ENCODE measurements around the gene RNF144A.

RNF144A gene

DNA sequence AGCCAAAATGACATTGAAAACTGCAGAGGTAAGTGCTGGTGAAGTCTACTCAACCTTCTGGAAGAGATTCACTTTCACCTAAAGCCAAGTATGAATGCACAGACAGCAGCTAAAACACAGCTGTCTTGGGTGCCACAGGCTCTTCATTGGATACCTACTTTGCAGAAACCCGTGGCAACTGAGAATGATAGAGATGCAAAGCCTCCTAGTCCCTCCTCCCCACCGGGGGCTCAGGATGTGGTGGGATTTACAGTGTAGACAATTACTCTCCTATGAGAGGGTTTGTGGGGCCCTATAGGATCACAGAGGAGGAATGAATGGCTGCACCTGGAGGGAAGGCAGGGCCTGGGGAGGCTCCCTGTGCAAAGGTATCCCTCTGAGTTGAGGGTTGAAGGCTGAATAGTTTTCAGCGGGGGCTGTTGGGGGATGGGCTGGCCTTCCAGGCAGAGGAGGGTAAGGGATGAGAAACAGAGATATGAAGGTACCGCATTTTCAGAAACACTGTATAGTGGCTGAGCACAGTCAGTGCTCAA is 131.6 kb downstream of the RNF144A start:
- no peak for DNase-seq

DNA sequence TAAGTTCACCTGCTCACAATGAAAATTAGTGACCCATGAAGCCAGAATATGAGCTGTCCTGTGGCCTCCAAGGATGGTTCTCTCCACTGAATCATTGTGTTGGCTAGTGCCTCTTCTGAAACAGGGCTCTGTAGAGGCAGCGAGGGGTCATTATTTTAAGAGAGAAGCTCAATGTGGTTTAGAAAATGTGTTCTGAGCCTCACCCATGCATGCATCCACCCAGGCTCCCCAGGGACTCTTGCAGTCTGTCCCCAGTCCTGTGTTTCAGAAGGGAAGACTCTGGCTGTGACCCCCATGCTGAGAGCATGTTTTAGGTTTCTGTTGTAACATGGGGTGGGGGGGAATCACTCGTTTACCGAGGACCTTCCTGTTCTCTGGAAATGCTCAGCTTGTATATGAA is 135.2 kb downstream of the RNF144A start:
- no peak for DNase-seq

DNA sequence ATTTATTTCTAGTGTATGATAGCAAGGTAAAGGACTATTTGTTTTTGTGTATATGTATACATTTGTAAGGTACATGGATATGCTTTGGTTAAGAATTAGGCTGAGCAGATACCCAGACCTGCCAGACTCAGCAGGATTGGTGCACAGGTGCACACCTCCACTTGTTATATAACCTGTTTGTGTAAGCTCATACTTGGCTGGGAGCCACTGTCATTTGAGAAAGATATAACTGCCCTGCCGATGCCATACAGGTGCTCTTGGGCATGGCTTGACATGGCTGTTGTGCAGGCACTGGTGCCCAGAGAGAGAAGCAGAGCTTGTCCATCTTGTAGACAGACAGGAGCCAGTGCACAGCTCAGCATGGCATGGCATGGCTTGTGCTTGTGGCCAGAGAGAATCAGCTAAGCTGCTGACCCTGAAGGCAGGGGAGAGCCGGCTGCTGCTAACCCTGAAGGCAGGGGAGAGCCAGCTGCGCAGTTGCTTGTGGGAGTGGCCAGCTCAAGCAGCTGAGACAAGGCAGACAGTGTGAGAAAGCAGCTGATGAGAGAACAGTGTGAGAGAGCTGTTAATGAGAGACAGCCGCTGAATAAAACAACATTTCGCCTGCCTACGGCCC is 136.5 kb downstream of the RNF144A start:
- DNase-seq: no peak

DNA sequence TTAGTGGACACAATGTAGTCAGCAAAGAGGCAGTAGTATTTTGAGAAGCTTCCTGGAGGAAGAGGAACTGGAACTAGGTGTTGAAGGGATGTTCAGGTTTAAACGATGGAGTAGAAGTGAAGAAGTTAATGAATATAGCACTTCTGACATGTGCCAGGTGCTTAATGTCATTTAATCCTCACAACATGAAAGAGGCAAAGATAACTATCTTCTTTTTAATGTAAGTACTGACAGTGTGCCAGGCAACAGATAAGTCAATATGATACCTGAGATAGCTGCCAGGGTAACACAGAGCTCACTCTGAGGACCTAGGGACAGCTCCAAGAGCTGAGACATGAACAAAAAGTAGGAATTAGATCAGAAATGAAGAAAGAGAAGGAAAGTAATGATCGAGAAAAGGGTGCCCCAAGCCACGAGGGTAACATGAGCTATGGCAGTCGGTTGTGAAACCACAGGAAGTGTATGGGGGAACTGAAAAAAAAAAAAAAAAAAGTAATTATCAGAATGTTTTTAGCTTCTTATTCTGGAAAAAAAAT is 140.7 kb downstream of the RNF144A start:
- DNase-seq: no peak

DNA sequence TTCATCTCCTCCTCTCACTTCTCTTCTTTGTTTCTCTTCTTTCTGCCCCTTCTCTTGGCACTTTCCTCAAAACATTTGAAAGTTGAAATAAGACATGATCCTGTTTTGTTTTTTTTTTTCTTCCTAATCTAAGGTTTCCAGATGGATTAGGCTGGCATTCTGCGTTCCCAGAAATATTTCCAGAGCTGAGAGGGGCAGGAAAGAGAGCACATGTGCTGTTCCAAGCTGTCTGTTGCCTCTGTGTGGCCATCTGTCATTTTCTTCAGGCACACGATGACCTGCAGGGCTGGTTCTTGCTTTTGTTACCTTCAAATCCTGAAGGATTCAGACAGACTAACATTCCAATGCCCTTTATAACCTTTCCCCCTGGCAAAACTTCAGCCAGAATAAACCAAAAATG is 142.9 kb downstream of the RNF144A start:
- peak in 1 of 2 experiments; percentile 6 for DNase-seq

DNA sequence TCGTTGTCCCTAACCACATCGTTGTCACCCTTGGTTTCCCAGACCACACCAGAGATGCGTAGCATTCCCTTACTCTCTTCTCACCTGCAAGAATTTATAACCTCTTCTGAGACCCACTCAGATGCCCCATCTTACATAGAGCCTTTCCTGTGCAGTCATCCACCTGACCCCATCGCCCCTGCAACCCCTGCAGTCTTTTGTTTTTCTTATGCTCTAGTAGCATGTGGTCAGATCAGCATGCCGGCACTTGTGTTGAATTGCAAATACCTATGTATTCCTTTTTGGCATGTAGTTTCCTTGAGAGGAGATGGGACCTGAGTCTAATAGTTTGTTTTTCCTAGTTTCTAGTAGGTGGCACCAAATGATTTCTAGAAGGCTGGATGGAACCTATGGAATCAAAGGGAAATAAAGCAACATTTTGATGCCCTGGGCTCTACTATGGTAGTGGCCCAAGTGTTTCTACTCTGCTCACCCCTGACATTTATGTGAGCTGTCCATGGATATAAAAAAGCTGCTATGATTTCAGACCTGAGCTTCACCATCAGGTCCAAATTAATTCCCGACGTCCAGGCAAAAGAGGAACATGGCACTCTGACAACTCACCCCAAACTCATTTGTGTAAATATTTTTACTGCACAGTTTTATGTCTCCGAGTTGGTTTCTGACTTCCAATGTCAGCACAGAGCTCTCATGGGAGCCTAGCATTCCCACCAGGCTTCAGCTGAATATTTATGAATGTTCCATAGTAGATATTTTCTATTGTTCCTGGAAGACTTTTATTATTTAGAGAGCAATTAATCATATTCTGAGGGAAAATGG is 143.6 kb downstream of the RNF144A start:
- no peak for DNase-seq

DNA sequence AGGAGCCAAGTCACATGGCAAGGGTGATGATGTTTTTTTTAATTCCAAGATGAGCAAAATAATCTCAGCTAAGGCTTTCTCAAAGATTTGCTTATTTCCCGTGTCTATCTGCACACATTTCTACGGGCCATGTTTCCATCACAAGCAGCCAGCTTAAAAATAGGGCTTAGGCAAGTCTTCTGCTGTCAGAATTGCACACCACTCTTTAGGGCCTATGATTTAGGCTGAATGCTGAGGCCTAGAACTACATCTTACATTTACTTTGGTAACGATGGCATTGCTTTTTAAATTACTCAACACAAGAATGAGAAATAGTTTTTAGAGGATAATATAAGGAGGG is 144.2 kb downstream of the RNF144A start:
- no peak for DNase-seq

DNA sequence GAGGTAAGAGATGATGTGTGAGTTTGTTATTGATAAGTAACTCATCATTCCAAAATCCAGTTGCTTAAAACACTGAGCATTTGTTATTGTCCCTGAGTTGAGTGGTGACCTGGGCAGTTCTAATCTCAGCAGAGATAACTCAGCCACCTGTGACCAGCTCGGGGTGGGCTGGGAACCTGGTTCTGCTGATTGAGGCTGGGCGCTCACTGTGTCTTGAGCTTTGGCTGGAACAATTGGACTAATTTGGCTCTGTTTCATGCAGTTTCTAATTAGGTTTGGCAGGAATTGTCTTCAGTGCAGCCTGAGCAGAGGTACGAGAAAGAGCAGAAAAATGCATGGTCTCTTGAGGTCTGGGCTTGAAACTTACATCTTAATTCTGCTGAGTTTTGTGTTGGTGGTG is 144.7 kb downstream of the RNF144A start:
- no peak for DNase-seq

DNA sequence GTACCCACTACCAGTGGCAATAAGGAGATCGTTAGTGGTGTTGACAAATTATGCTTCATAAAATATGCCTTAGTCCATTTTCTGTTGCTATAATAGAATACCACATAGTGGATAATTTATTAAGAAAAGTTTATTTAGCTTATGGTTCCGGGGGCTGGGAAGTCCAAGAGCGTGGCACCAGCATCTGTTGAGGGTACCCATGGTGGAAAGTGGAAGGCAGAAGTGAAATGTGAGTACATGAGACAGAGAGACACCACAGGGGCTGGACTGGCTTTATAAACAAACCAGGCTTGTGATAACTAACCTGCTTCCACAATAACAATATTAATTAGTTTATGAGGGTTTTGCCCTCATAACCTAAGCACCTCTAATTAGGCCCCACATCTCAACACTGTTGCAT is 146.6 kb downstream of the RNF144A start:
- DNase-seq: no peak

DNA sequence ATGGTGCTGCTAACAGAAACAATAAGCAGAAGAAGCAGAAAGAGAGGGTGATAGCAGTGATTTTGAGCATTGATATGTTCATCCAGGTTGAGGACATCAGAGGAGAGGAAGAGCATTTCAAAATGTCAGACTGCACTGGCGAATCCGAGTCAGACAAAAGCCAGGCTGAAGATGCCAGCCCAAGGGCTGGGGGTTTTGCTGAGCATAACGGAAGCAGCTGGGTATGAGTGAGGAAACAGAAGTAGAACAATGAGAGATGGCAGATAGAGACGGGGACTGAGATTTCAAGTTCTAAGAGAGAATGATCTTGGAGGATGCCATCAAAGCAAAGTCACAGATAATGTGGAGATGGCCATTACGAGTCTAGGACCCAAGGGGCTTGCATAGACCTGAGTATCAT is 151.2 kb downstream of the RNF144A start:
- no peak for DNase-seq

DNA sequence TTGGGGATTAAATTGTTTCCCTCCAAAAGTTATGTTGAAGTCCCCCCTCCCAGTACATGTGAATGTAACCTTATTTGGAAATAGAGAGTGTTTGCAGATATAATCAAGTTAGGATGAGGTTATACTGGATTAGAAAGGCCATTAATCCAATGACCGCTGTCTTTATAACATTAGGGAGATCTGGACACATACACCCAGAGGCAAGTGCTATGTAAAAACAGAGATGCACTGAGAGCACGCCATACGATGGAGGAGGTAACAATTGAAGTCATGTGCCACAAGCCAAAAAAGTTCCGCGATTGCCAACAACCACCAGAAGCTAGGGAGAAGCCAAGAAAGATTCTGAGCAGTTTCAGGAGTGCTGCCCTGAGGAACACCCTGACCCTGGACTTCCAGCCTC is 153.3 kb downstream of the RNF144A start:
- no peak for DNase-seq

DNA sequence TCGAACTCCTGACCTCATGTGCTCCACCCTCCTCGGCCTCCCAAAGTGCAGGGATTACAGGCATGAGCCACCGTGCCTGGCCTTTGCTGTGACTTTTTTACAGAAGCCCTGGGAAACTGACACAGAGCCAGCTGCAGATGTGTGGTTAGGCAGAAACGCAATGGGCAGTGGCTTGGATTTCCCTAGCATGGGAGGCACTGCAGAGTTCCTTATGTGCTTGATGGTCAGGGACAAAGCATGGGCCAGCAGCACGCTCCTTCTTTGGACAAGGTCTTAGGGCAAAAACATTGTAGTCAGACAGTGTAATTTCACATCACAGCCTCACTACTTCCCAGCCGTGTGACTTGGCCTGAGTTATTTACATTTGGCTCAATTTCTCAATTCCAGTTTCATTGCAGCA is 153.9 kb downstream of the RNF144A start:
- no peak for DNase-seq

DNA sequence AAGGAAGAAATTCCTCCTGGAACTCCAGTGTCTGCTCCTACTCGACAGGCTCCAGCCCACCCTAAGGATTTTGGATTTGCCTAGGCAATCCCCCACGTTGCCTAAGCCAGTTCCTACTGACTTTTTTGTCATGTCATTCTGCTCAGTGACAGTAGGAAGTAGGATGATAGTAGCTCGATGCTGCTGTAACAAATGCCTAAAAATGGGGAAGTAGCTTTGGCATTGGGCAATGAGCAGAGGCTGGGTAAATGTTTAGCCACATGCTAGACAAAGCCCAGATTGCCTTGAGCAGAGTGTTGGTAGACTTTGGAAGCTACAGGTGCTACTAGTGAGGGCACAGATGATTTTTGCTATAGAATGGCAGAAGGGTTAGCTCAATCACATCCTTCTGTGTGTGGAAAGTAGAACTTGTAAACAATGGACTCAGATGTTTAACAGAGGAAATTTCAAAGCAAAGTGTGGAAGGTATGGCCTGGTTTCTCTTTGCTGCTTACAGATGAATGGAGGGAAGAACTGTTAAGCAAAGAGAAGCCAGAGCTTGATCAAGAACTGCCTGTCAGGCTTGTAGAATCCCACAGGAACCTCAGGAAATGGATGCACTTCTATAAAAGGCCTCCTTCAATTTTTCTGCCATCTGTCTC is 154.8 kb downstream of the RNF144A start:
- DNase-seq: no peak

DNA sequence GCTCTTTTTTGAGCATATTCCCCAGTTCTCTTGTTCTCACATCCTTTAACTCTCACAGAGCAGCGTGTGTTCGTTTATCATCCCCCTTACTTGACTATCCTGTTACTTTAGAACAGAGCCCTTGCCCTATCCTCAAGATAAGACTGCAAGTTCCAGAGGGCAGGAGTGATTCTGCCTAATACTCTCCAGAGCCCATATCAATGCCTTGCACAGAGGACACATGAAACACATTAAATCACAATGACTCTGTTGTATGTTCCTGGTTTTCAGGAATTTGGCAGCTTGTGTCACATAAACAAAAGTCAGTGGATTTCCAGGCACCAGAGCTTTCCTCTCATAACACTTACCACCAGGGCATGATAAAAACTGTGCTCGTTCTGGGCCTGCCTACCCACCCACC is 156.7 kb downstream of the RNF144A start:
- no peak for DNase-seq

DNA sequence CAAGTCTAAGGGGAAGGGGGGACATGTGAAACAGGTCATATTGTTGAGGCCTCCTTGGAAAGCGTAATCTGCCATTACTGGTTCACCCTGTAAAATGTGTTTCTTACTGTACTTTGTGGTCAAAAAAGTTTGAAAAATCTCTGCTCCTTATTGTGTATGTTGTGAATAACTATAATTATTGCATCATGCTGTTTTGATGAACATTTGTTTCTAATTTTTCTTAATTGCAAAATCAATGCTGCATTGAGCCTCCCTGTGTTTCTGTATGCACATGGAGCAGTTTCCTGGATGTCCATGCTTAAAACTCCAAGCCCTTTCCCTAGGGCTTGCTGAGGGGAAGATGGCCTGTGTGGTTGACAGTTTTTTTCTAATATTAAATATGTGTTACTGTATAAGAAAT is 158.6 kb downstream of the RNF144A start:
- DNase-seq: no peak

DNA sequence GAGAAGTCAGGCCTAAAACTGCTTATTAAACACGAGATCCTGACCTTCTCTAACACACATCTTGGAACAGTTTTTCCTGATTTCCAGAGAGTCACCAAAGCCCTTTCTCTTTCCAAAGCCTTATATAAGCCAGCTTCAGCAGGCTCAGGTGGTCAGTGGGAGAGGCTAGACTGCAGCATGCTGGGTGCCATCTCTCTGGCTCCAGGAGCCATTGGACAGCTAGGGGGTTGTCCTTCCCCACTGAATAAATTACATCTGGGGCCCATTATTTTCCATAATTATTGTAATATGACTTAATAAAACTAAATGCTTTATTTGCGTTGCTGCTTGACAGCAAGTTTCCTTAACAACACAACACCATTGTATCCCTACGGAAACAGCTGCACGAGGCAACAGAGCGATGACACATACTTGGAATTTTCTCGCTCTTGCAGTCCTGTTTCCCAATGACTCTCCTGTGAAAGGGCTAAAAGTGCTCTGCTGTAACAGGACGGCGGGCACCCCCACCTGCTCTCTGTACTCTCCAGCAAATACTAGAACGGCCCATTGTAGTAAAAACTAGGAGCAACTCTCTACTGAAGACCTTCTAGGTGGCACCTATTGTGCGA is 160.6 kb downstream of the RNF144A start:
- DNase-seq: no peak

DNA sequence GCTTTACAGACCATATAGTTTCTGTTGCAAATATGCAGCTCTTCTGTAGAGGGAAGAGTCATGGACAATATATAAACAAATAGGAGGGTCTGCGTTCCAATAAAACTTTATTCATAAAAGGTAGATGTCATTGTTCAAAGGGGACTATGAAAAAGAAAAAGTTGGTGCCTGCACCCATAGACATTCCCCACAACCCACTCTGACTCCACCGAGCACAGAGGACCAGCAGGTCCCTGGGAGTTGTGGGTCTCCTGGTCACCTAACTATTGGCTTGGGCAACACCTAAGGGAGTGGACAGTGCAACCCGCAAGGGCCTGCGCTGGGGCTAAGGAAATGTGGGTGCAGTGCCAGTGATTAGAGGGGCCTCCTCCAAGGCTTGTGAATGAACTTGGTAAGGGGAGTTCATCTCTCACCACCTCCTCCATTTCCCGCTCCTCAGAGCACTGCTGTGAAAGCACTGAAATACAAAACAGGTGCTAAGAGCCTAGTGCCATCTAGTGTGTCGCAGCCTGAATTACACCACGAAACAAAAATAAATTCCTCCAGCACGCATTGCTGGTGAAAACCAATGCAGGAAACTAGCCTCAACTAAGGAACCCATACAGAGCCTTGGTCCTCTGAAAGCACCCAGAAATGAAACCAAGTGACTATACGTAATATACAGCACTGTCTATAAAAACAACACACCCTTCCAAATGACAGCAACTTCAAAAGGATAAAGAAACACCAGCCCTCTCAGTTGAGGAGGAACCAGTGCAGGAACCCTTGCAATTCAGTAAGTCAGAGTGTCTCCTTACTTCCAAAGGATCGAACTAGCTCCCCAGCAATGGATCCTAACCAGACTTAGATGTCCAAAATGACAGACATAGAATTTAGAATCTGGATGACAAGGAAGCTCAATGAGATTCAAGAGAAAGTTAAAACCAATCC is 166.6 kb downstream of the RNF144A start:
- DNase-seq: peak in 1 of 2 experiments; percentile 37

DNA sequence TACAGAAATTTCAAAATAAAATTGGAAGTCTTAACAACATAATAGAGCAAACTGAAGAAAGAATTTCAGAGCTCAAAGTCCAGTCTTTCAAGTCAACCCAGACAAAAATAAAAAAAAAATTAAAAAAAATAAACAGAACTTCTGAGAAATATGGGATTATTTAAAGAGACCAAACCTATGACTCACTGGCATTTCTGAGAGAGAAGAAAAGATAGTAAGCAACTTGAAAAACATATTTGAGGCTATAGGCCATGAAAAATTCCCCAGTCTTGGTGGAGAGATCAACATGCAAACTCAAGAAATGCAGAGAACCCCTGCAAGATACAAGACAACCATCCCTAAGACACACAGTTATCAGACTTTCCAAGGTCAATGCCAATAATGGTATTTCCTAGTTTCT is 167.4 kb downstream of the RNF144A start:
- DNase-seq: no peak

DNA sequence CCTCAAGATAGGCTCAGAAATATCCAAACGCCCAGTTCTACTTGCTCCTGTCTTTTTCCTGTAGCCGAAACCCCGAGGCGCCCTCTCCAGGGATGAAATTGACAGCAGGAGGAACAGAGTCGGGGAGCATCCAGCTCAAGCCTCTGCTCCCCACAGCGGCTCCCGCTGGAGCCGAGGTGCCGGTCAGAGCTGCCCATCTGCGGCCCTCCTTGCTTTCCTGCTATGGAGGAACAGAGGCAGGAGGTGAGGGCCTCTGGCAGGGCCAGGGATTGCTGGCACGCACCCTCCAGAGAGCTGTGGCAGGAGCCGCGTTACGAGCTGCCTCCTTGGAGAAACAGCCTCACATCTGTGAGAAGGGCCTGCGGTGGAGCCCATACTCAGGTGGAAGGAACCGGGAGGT is 172.1 kb downstream of the RNF144A start:
- no peak for DNase-seq

DNA sequence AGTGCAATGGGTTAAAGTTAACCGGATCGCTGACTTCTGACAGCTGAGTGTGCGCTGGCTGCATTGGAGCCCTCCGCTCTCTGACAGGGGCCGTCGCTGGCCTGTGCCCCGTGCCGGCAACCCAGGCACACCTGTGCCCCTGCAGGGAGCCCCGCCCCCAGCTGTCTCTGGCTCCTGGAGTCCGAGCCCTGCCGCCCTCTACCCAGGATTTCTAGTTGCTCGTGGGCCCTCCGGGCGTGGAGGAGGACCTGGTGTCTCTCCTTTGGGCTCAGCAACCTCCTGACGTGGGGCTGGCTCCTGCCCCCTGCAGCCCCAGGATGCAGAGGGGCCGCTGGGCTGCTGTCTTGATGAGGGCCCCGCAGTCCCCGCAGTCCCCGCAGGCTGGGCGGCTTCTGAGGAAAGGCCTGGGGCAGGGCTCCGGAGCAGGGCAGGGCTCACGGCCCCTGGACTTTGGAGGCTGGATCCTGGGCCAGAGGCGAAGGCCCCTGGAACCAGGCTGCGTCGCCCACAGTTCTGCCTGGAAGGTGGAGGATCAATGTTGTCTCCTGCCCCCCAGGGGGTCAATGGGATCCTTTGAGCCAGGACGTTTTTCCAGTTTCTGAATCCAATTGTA is 172.8 kb downstream of the RNF144A start:
- DNase-seq: no peak

DNA sequence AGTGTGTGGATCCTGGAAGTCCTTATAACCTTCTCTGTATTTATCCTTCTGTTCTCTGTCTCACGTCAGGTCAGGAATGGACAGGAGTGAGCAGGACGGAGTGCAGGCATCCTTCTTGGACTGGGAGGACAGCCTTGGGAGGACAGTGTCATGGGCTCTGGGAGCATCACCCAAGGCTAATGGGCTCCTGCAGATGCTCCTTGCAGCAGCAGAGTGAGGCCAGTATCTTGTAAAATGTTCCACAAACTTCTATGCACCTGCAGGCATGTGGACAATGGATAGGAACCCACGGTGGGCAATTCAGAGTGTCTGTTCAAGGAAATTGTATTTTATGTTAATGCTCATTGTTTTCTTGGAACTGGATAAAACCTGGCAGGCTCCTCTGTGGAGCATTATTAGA is 176.2 kb downstream of the RNF144A start:
- DNase-seq: no peak

Measured in NCI-H446 (cell line).